ENCODE results near the gene TRIM6. TPM values are rescaled to one million over a fixed set of nuclear protein-coding genes. Genes with fewer than 3 reads are reported as not detected.

TRIM6 gene
- total and polyA plus RNA-seq, 4 experiments from 2014 or later = not detected

GRCh38 chr11:5658318-5658717 is 61.9 kb downstream of the TRIM6 start:
- intact Hi-C loops (cut with micrococcal nuclease) = no loop called here
- H3K27ac Mint-ChIP-seq = no peak overlapping the region
- no peaks in the 10 kb centered on the region for H3K27me3 ChIP-seq (ENCODE audit: insufficient read depth, low read length)

More at GRCh38 chr11:5658318-5658717, 61.9 kb downstream of the TRIM6 start:
- Histone ChIP-seq H3K27ac (ENCODE audit: low read depth, low read length) (no peak overlapping the region), H3K36me3 (ENCODE audit: insufficient read depth, low read length) (no peaks in the 10 kb centered on the region), H3K4me1 (ENCODE audit: insufficient read depth, low read length) (no peaks in the 10 kb centered on the region), H3K4me3 (ENCODE audit: low read length in 2 of 2) (no peak overlapping the region), H3K9me3 (ENCODE audit: control insufficient read depth in 1 of 2, low read length in 2 of 2) (no peaks in the 10 kb centered on the region)
- ChIA-PET CTCF (ENCODE audit: partially characterized antibody) (no interaction called here), POLR2A (ENCODE audit: partially characterized antibody) (no interaction called here)
- peaks cover 14 to 17% of the 10 kb centered on the region in 2 donors for H3K36me3 Mint-ChIP-seq
- peaks cover 0 to 9% (median 0%) of the 10 kb centered on the region in 8 donors for H3K9me3 Mint-ChIP-seq
- no peaks in the 10 kb centered on the region for H3K4me1 Mint-ChIP-seq
- H3K4me3 Mint-ChIP-seq = no peak overlapping the region
- no peak for DNase-seq
- no peaks in the 10 kb centered on the region for H3K27me3 Mint-ChIP-seq

Other genes starting within 250 kb of the TRIM6 start
- gene OR51B6, start 245.1 kb upstream of the TRIM6 start, total RNA-seq = not detected
- gene OR51B6, start 245.1 kb upstream of the TRIM6 start, polyA plus RNA-seq = not detected
- not detected for gene OR51M1, start 212.8 kb upstream of the TRIM6 start, total RNA-seq
- not detected for gene OR51M1, start 212.8 kb upstream of the TRIM6 start, polyA plus RNA-seq
- gene OR51Q1, start 174.5 kb upstream of the TRIM6 start, total RNA-seq = not detected
- not detected for gene OR51Q1, start 174.5 kb upstream of the TRIM6 start, polyA plus RNA-seq
- not detected for gene OR51I1, start 155.1 kb upstream of the TRIM6 start, total RNA-seq
- not detected for gene OR51I1, start 155.1 kb upstream of the TRIM6 start, polyA plus RNA-seq
- gene OR51I2, start 147.3 kb upstream of the TRIM6 start, total RNA-seq = not detected
- gene OR51I2, start 147.3 kb upstream of the TRIM6 start, polyA plus RNA-seq = not detected
- not detected for gene OR52D1, start 108.0 kb upstream of the TRIM6 start, total RNA-seq
- not detected for gene OR52D1, start 108.0 kb upstream of the TRIM6 start, polyA plus RNA-seq
- gene UBQLN3, start 86.7 kb upstream of the TRIM6 start, total RNA-seq = not detected
- gene UBQLN3, start 86.7 kb upstream of the TRIM6 start, polyA plus RNA-seq = not detected
- under 1 TPM; 0.47 to 0.50 TPM for gene UBQLNL, start 79.9 kb upstream of the TRIM6 start, total RNA-seq
- not detected for gene UBQLNL, start 79.9 kb upstream of the TRIM6 start, polyA plus RNA-seq
- gene OR52H1, start 48.1 kb upstream of the TRIM6 start, total RNA-seq = not detected
- not detected for gene OR52H1, start 48.1 kb upstream of the TRIM6 start, polyA plus RNA-seq
- gene OR52B6, start 15.8 kb upstream of the TRIM6 start, total RNA-seq = not detected
- gene OR52B6, start 15.8 kb upstream of the TRIM6 start, polyA plus RNA-seq = not detected
- gene TRIM34, start 28.4 kb downstream of the TRIM6 start, total RNA-seq = 10 to 100 TPM; 10.4 to 11.6 TPM
- 10 to 100 TPM in 1 of 2 donors, 1 to 10 TPM in 1; 9.6 to 20.2 TPM for gene TRIM34, start 28.4 kb downstream of the TRIM6 start, polyA plus RNA-seq
- 10 to 100 TPM; 33.9 to 35.5 TPM for gene TRIM5, start 88.4 kb downstream of the TRIM6 start, total RNA-seq
- 1 to 10 TPM; 9.1 to 9.5 TPM for gene TRIM5, start 88.4 kb downstream of the TRIM6 start, polyA plus RNA-seq
- gene TRIM22, start 93.2 kb downstream of the TRIM6 start, total RNA-seq = 100 to 1,000 TPM; 349 to 353 TPM
- gene TRIM22, start 93.2 kb downstream of the TRIM6 start, polyA plus RNA-seq = 100 to 1,000 TPM; 187 to 190 TPM
- under 1 TPM; 0.44 to 0.61 TPM for gene OR56B1, start 139.8 kb downstream of the TRIM6 start, total RNA-seq
- gene OR56B1, start 139.8 kb downstream of the TRIM6 start, polyA plus RNA-seq = under 1 TPM in 1 of 2 donors, not detected in 1; 0.20 TPM
- 1 to 10 TPM; 1.6 to 2.2 TPM for gene OR52N4, start 157.6 kb downstream of the TRIM6 start, total RNA-seq
- under 1 TPM; 0.50 to 0.60 TPM for gene OR52N4, start 157.6 kb downstream of the TRIM6 start, polyA plus RNA-seq
- gene OR52N5, start 186.7 kb downstream of the TRIM6 start, total RNA-seq = not detected
- gene OR52N5, start 186.7 kb downstream of the TRIM6 start, polyA plus RNA-seq = not detected
- gene OR52N1, start 194.6 kb downstream of the TRIM6 start, total RNA-seq = not detected
- not detected for gene OR52N1, start 194.6 kb downstream of the TRIM6 start, polyA plus RNA-seq
- gene OR52N2, start 212.3 kb downstream of the TRIM6 start, total RNA-seq = not detected
- gene OR52N2, start 212.3 kb downstream of the TRIM6 start, polyA plus RNA-seq = not detected
- not detected for gene OR52E6, start 245.3 kb downstream of the TRIM6 start, total RNA-seq
- gene OR52E6, start 245.3 kb downstream of the TRIM6 start, polyA plus RNA-seq = not detected

Measured in CD4-positive, alpha-beta memory T cell (primary cell).